Breast epithelium (tissue), 3 donors: ENCODE data around the gene PDE4D.

Experiments
- CTCF ChIP-seq, 3 donors: fragments of 450-650 bp; IDR thresholded peaks; one replicate each; pipeline ENCODE4 v1.5.1; 2016 to 2017; ENCODE audit warnings: antibody characterized with exemption in 3 of 3, mild to moderate bottlenecking in 3 of 3, moderate library complexity in 3 of 3
- POLR2A ChIP-seq: fragments of 450-650 bp; IDR thresholded peaks from one replicate; pipeline ENCODE4 v1.6.1; 2016; ENCODE audit warnings: antibody characterized with exemption, mild to moderate bottlenecking, moderate library complexity
- POLR2AphosphoS5 ChIP-seq, 3 donors: sonication (generic); formaldehyde crosslinking; IDR thresholded peaks; one replicate each; pipeline ENCODE4 v1.6.1; 2017; ENCODE audit warnings: antibody characterized with exemption in 3 of 3

GRCh38 chr5:59216841-59217240 lies 676.7 kb downstream of the PDE4D start:
- no peak for TF ChIP-seq CTCF (IDR thresholded peaks at IDR 0.05)
- no peak for TF ChIP-seq POLR2AphosphoS5 (IDR thresholded peaks at IDR 0.05)
- TF ChIP-seq POLR2A = no peak
